GM18861 (cell line): ENCODE results near the gene CACNB1.

ENCODE experiments used
- ATAC-seq: cut with Tn5 transposase; IDR thresholded peaks from one replicate; pipeline ENCODE4 v1.9.1; 2021; ENCODE audit not compliant: unreplicated experiment

The CACNB1 gene

DNA sequence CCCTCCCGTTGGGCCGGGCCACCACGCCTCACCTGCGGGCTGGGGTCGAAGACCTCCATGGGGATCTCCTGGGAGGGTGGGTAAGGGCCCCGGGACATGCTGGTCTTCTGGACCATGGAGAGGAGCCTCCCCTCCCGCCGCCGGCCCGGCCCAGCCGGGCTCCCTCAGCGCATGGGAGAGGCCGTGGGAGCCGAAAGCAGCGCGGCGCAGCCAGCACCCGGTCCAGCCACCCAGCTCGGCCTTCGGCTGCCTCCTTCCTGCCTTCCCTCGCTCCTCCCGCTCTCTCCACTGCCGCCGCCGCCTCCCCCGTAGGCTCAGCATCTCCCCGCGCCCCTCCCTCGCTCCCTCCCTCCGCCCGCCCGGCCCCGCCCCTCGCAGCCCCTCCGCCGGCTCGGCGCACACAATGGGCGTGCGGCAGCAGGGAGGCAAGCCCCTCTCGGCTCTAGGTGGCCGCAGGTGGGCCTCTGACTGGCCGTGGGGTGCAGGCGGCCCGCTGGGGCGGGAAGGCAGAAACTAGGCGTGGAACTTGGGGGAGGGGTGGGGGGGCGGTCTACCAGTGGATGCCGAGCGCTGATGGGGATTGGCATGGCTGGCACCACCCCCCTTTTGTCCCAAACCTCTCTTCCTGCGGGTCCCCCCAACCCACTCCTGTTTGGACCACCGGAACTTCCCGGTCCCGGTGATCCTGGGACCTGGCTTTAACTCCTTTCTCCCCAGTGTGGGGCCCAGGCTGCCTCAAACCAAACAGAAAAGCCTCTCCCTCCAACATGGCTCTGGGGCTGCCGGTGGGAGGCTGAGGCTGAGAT, at the start of gene CACNB1:
CACNB1 (minus strand) TSS at position 290 of the 806 bp plus-strand sequence; CDS start at position 116, 174 bp downstream.
- ATAC-seq, result no peak

DNA sequence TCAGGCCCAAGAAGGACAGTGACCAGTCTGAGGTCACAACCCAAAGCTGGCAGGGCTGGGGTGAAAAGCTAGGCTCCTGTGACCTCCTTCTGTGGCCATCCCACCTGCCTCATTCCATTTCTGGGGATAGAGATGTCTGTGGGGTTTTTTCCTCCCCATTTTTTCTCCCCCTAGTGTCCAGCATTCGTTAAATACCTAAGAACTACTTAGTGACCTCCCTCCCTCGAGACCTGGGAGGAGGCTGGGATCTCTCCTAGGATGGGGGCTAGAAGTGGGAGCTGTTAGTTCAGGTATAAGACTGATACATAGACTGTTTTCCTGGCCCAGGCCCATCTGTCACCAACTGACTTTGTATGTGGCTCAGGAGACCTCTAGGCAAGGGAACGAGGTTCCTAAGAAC, 48.8 kb upstream of the CACNB1 start:
- ATAC-seq, result no peak

DNA sequence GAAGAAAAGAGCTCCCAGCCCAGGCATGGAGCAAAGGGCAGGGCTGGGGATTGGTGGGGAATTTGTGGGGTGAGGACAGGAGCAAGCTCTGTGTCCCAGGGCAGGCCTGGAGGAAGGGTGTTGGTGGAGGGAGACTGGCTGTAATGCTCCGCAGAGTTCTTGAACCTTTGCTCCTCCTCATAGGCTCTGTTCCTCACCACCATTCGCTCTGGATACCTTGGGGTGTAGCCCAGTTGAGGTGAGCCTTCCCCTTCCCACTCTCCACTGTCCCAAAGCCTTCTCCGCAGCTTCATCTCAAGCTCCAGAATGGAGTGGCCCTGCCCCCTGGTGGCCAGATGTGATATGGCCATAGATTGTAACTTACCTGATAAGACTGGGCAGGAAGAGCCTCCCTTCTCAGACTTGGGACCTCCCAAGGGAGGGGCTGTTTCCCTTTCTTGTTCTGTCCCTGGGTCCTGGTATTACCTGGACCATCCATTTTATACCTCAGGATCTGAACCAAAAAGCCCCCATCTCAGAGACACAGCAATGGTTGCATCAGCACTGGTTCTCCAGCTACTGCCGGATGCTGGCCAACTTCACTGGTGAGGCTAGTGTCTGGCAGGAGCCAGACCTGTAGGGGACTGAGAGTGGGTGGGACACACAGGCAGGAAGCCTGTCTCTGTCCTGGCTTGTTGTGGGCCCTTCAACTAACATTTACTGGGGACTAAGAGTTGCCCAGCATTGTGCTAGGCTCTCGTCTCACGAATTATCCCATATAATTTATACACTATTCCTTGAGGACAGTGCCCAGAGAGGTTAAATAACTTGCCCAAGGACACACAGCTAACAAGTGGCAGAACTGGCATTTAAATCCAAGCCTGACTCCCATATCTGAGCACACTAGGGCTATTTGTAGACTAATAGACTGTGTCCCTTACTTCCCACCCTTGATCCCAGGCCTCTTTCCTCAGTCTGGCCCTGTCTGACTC, 47.4 kb upstream of the CACNB1 start:
- peak; percentile 67 for ATAC-seq

DNA sequence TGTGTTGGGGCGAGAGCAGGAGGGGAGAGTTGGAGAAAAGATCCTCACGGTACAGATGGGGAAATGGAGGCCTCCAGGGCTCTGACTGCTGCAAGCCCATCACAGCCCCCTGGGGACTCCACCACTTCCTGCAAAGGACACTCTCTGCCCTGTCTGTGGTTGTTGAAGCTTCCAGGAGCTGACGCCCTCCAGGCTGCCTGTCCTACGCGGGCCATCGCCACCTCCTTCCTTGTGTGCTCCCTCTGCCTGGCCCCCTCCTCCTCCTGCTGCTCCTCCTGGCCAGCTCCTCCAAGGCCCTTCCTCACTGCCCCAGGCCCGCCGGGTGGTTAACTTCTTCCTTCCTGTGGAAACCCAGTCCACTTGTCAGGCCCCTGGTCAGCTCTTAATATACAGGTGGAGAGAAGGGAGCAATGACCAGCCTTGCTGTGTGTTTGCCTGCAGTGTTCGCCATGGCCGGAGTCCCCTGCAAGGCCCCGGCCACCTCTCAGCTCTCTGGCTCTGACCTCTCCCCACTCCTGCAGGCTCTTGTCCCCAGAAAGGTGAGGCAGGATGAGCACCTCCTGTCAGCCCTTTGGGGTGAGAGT, 46.6 kb upstream of the CACNB1 start:
- ATAC-seq, result no peak

DNA sequence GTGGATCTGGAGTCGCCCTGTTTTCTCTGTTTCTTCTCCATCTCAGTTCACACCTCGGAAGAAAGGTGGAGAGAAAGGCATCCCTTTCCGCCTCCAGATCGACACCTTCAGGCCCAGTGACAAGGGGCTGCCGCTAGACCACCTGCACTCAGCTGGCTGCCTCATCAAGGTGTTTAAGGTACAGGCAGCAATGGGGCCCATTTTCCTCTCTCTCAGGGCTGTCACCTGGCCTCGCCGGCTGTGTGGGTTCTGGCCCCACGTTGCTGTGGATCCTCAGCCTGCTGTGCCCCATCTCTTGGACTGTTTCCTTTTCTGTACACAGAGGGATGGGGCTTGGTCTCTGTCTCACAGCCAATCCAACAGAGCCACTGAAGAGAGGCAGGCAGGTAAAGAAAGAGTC, 45.7 kb upstream of the CACNB1 start:
- ATAC-seq, result no peak

DNA sequence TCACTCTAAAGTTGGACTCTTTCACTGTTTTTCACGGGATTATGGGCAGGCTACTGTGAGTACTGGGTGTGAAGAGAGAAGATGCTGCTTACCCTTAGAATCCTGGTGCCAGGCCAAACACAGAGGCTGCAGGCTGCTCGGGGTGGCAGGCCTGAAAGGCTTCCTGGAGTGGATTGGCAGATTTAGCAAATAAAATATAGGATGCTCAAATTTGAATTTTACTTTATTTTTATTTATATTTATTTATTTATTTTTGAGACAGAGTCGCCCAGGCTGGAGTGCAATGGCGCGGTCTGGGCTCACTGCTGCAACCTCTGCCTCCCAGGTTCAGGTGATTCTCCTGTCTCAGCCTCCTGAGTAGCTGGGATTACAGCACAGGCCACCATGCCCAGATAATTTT, 43.2 kb upstream of the CACNB1 start:
- ATAC-seq, result no peak

DNA sequence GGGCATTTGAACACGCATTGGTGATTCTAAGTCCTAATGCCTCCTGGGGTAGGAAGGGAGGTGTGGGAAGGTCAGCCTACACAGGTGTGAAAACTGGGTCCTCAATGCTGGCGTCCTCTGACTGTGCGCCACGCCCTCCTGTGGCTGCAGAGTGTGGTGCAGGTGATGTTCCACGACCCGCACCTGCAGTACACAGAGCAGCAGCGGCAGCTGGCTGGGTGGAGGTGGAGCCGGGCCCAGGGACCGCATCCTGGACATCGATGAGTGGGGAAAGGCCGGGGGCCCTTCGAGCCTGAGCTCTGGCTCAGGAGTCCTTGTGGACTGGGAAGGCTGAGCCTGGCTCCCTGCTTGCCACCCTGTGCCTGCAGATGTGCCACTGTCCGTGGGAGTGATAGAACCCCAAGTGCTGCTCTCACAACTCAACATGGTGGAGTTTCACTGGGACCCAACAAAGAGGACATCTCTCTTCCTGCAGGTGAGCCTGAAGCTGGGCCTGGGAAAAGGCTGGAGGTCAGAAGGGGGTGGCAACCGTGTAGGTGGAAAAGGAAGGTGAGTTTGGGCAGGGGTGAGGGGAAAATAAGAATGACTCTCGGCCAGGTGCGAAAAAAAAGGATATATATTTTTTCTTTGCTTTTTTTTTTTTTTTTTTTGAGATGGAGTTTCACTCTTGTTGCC, 42.3 kb upstream of the CACNB1 start:
- no peak for ATAC-seq

DNA sequence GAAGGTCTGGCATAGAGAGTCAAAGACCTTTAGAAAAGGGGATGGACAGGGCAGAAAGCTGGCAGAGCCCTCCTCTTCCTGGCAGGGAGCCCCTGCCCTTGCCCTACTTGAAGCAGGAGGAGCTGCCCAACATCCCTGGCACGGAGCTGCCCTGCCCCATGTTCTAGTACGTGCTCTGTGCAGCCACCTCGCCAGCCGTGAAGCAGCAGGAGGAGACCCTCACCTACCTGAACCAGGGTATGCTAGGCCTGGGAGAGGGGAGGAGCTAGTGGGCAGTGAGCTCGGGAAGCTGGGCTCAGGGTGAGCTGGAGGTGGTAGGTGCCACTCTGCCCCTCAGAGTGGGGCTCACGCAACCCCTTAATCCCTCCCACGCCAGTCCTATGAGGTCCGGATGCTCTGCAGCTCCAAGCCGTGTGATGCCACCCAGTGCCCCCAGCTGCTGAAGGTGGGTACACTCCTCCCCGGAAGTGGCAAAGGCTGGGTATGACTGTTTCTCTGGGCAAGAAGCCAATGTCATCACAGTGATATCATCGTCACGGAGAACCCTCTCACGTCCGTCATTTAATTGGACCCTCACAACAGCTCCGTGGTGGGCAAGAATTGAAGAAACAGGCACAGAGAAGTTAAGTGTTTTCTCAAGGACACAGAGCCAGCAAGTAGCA, 41.0 kb upstream of the CACNB1 start:
- ATAC-seq, result no peak

DNA sequence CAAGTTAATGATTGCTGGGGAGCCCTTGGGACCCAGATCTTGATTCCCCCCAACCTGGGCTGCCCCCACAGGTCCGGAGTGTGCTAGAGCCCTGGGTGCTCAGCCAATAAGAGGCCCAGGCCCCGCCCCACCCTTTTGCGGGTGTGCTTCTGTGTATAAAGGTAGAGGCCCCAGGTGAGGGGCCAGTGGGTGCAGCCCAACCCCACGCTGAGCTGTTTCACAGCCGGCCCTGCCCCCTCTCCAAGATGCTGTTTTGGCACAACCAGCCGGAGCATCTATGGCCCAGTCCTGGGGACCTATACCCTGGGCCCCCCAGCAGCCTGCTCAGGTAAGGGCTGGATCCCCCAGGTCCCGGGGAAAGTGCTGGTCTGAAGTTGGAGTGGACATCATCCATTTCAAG, 40.1 kb upstream of the CACNB1 start:
- ATAC-seq, result no peak

DNA sequence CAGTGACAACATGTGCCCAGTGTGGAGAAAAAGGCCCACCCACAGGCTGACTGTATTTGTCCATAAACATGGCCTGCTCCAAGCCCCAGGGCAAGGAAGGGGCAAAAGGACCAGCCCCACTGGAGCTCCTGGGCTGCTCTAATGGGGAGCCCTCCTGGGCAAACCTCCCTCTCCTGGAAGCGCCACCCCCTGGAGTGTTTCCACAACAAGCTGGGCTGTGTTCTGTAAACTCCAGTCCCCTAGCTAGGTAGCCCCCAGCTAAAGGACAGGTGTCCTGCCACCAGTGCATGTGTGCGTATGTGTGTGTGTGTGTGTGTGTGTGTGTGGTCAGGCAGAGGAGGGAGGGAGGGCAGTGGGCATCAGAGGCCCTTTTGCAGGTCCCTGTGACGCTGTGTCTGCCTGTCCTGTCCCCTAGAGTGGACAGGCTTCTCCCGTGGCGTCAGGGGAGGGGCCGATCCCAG, 39.5 kb upstream of the CACNB1 start:
- ATAC-seq, result no peak

DNA sequence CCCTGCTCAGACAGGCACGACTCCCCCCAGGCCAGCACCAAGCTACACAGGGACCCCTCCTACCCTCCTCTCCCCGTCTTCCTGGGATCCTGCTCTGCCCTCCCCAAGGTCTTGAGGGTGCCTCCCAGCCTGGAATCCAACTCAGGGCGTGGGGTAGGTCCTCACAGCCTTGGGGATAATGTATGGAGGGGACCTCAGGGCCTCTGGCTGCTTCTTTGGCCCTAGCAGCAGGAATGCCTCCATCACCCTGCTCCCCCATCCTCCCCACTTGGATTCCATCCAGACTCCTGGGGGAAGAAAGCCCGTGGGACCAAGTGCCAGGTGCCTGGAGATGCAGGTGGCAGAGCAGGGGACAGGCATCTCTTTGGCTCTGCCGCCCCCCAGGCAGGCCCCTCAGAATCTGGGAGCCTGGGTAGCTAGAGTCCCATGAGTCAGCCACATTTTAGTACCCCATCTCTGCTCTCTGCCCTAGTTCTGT, 39.0 kb upstream of the CACNB1 start:
- ATAC-seq, result no peak

DNA sequence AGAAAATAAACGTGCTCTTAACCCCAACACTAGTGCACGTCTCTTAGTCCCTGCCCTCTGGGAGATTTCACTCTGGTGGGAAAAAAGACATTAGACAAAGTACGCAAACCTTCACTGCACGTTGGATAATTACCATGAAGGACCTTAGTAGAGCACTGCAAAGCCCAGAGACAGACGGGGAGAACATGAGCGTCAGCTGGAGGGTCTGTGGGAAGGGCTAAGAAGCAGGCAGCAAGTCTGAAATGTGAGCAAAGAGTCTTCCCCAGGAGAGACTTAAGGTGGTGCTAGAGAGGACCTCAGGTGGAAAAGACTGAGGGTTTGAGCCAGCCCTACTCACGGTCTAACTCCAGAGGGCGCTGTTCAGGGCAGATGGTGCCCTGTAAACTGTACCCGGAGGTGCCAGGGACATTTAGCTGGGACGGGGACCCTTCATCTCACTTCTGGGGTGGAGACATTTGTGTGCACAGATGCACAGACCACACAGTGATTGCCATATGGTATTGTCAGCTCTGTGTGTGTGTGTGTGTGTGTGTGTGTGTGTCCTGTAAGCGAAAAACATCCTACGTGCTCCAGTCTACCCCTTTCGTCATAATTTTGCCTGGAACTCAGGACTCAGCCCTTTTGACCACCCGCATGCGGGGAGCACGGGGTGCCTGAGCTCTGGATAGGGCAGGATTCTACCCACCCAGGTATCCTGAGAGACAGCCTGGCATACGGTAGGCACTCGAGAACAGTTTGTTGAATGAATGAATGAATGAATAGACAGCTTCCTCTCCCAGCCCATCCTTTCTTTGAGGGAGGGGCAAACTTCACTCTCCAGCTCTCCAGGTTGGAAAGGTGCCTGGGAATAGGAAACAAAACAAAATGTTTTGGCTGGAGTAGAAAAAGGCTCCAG, 38.3 kb upstream of the CACNB1 start:
- no peak for ATAC-seq

DNA sequence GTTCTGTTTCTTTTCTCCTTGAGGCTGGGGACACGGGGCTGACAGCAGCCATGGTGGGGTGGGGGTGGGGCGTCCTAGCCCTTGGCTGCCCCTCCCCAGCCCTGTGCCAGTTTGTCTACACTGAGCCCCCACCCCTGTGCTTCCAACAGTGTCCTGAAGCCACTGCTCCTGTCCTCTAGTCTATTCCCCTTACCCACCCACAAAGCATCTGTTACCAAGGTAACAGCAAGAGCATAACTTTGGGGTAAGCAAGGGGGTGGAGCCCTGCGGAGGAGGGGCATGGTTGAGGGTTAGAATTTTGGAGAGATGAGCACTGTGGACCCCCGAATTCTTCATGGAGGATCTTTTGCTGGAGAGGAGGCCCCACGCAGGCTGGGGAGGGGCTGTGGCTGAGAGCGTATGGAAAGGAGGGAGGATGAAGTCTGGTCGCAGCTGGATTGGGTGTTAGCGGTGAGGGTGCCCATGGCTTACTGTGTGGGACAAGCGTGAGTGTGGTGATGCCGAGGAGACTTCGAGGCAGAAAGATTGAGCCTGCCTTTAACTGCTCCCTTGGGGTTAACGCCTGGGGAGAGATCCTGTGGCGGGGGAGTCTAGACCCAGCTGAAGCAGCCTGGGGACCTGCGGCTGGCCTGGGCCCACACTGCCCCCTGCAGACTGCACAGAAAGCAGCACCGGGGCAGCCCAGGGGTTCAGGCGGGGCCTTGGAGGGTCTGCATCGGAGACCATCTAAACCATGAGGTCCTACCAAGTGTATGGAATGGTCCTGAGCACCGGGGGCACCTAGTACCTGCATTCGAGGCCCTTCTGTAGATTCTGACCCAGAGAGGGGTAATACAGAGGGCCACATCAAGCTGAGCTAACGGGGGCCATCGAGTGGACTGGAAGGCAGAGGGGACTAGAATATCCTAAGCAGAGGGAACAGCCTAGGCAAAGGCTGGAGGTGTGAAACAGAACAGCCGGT, 34.4 kb upstream of the CACNB1 start:
- no peak for ATAC-seq

DNA sequence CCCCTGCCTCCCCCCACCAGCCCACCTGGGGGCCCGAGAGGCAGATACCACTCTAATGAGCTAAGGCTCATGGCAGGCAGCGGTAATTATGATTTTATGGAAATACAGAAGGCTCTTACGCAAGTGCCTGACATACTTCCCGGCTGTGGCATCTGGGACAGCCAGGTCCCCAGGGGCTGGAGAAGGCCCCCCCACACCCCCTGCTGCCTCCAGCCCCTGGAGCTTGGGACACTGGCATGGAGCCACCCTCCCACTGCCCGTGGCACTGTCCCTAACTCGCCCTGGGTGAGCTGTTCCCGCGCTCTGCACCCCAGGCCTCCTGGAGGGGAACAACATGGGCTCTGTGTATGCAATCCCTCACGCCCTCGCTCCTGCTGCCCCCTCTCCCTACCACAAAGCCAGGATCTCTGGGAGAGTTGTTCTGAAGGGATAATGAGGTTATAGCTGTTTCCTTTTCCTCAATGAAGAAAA, 33.7 kb upstream of the CACNB1 start:
- ATAC-seq, result no peak

DNA sequence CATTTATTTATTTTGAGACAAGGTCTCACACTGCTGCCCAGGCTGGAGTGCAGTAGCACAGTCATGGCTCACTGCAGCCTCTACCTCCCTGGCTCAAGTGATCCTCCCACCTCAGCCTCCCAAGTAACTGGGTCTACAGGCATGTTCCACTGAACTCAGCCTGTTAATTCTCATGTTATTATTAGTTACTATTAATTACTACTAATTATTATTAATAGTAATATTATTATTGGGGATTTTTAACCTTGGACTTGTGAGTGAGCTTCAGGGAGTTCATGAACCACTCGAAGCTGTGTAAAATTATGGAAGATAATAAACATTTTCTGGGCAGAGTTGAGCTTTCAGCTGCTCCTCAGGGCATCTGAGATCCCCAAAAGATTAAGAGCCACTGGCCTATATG, 32.9 kb upstream of the CACNB1 start:
- ATAC-seq, result no peak

DNA sequence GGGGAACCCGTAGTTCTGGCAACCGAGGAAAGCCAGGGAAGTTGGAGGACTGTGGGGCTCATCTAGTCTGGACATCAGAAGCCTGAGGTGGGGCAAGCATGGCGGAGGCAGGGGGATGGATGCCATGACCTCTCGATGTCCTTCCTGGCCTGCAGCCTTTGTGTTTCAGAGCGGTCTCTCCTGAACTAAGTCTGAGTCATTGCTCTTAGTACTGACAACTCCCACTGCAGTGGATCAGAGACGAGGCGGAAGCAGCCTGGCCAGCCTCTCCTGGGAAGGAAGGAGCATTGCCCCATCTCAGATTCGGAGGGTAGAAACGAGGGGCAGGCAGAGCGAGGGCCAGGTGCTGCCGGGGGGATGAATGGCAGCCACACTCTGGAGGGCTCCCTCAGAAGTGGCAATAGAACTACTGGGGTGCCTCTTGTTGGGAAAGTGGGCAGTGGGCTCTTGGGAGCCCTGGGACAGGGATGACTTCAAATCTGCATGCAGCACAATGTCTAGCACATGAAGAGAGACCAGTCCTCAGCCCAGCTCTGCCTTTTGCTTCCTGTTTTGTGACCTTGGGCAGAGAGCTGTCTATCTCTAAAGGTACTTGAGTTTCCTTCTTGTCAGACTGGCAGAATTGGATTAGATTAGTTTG, 31.9 kb upstream of the CACNB1 start:
- no peak for ATAC-seq

DNA sequence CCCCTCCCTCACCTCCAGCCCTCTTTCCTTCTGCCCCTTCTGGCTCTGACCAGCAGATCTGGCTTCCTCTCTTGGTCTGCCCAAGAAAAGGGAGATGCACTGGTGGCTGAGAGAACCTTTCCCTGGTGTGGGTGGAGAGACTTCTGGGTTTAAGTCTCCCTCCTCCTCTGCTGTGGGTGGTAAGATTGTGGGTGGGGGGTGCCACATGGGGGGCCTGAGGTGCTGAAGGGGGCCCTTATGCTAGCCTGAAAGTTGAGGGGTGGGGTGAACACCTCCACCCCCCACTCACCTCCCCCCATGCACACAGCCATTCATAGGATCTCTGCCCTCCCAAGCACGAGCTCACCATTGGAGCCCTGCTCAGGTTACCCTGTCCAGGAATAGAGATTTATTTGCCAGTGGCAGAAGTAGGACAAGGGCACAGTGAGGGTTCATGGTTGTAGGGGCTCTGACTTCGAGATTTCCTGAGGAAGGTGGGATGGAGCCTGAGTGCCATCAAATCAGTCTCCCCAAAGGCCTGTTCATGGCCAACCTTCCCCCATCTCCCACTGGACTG, 30.0 kb upstream of the CACNB1 start:
- no peak for ATAC-seq
